HCT116 (cell line): ENCODE data around the gene RIPK4.

Experiments
- ATF3 ChIP-seq: IDR thresholded peaks from 2 replicates; pipeline ENCODE4 v1.6.1; 2012
- CTCF ChIP-seq, 3 experiments: fragments of 200-600 bp in 1 of 3; sonication (generic) in 1 of 3; IDR thresholded peaks in 2 of 3; conservative IDR thresholded peaks in 1 of 3; 2 replicates each; pipeline ENCODE4 v1.5.1; 2012 to 2017; ENCODE audit warnings: low read depth in 2 of 3, low read length in 2 of 3, antibody characterized with exemption in 1 of 3, borderline replicate concordance in 1 of 3, control low read depth in 1 of 3, mild to moderate bottlenecking in 1 of 3, mixed read lengths in 1 of 3, mixed run types in 1 of 3, moderate library complexity in 1 of 3; ENCODE audit not compliant: insufficient read depth in 1 of 3
- ELF1 ChIP-seq: IDR thresholded peaks from 2 replicates; pipeline ENCODE4 v1.6.1; 2012; ENCODE audit warnings: low read depth, borderline replicate concordance
- POLR2A ChIP-seq: IDR thresholded peaks from 2 replicates; pipeline ENCODE4 v1.7.0; 2011; ENCODE audit warnings: borderline replicate concordance; ENCODE audit not compliant: insufficient read depth, insufficient read length; ENCODE audit errors: extremely low read depth
- RAD21 ChIP-seq: IDR thresholded peaks from 2 replicates; pipeline ENCODE4 v1.6.1; 2012; ENCODE audit warnings: low read depth, mild to moderate bottlenecking
- ZBTB33 ChIP-seq: IDR thresholded peaks from 2 replicates; pipeline ENCODE4 v1.6.1; 2011; ENCODE audit warnings: mild to moderate bottlenecking, low read length, moderate library complexity; ENCODE audit not compliant: insufficient replicate concordance; ENCODE audit errors: extremely low read depth
- ZNF274 ChIP-seq: fragments of 200-500 bp; sonication (Bioruptor generic); IDR thresholded peaks from 2 replicates; pipeline ENCODE4 v1.6.1; 2014; ENCODE audit warnings: mild to moderate bottlenecking, low read depth, low read length, inconsistent platforms

GRCh38 chr21:41737651-41738324, 29.1 kb downstream of the RIPK4 start:
- TF ChIP-seq CTCF (IDR thresholded peaks at IDR 0.05 in 2 of 3, conservative IDR thresholded peaks at IDR 0.05 in 1 of 3; ENCODE audit: borderline replicate concordance in 1 of 3, insufficient read depth in 1 of 3, low read depth in 2 of 3, low read length in 2 of 3) (no peak), ATF3 (no peak), POLR2A (no peak), RAD21 (no peak), ZNF274 (no peak), ZBTB33 (no peak), ELF1 (no peak)
